Mucosa of stomach (tissue), 1 donor: Measurements from ENCODE around the gene PPDPF.
"Not testable (repeated sequence)": the region's sequence is repeated elsewhere in the genome, so short reads cannot be mapped to it uniquely, and the experiment has no call there.

Experiments used
- H3K27me3 ChIP-seq: one replicate; pipeline ENCODE4 v1.7.0; 2013; ENCODE audit warnings: mild to moderate bottlenecking, low read length; ENCODE audit not compliant: control insufficient read depth, insufficient read depth
- H3K36me3 ChIP-seq: one replicate; pipeline ENCODE4 v1.7.0; 2013; ENCODE audit warnings: low read length; ENCODE audit not compliant: control insufficient read depth, insufficient read depth
- H3K4me1 ChIP-seq: one replicate; pipeline ENCODE4 v1.7.0; 2013; ENCODE audit warnings: mild to moderate bottlenecking, low read length; ENCODE audit not compliant: control insufficient read depth, insufficient read depth
- H3K4me3 ChIP-seq: one replicate; pipeline ENCODE4 v1.7.0; 2013; ENCODE audit warnings: low read length
- H3K9ac ChIP-seq: one replicate; pipeline ENCODE4 v1.7.0; 2013; ENCODE audit warnings: mild to moderate bottlenecking, low read length, moderate library complexity
- H3K9me3 ChIP-seq: one replicate; pipeline ENCODE4 v1.7.0; 2013; ENCODE audit warnings: mild to moderate bottlenecking, low read length, moderate library complexity; ENCODE audit not compliant: control insufficient read depth
- donor health status: Pancreatic carcinoma.

Gene PPDPF

DNA sequence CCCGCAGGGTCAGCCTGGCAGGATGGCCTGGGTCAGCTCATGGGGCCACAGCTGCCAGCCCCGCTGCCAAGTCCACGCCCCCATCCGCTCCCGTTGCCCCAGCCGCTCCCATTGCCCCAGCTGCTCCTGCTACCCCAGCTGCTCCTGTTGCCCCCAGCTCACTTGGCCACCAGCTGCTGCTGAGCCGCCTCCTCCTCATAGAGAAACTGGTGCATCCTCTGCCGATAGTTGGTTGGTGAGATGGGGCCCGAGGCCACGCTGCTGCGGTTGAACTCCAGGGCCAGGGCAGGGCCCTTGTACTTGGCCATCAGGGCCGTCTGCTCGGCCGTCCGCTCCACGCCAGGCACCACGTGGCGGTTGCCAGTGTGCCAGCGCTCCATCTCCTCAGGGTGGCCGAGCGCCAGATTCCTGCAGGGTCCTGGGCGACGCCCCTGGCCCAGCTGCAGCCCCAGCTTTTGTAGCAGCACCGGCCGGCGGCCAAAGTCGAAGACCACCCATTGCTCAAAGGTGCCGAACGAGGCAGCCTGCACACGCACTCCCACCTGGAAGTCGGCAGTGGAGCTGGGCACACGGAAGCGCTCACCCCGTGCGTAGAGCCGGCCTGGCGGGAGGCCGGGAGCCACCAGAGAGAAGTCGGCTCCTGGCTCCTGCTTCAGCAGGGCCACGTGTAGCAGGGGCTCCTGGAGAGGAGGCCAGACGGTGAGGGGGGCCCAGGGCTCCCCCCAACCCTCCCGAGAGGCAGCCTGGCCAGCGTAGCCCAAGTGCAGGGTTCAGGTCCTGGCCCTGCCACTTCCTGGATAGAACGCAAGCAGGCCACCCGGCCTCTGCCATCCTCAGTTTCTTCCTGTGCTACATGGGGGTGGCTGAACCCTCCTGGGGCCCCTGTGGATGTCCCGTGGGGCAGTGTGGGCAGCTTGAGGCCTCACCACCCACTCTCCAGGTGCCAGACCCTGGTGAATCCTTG is 48.7 kb downstream of the PPDPF start:
- no peaks in the 10 kb centered on the region for H3K9me3 ChIP-seq
- H3K4me1 ChIP-seq: peaks cover 6% of the 10 kb centered on the region
- no peak overlapping the region for H3K9ac ChIP-seq
- H3K4me3 ChIP-seq: no peak overlapping the region
- no peaks in the 10 kb centered on the region for H3K27me3 ChIP-seq
- peaks cover 4% of the 10 kb centered on the region for H3K36me3 ChIP-seq

DNA sequence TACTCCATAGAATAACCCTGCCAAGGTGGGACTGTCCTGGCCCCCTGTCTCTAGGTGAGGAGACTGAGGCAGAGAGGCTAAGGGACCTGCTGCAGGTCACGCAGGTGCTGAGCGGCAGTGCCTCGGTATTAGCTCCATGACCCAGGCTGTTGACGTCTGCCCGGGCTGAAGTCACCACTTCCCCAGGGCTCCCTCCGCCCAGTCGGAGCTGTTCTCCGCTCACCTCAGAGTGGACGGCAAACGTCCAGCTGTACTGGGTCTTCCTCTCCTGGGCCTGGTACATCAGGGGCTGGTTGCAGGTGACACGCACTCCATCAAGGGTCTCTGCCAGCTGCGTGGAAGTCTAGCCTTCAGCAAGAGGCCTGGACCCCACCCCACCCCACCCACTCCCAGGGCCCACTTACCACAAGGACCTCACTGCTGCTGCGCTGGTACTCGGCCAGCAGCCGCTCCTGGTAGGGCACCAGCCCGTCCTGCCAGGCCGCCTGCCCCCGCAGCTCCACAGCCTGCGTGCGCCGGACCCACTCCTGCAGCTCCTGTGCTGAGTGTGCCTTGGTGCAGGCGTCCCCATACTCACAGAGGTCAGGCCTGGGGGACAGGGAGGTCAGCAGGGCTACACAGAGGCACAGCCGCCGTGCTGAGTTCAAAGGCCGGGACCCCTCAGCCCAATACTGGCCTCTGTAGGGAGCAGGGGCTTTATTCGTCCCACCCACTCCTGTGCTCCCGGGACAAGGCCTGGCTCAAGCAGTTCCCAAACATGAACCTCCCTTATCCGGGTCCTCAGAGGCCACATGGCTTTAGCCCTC is 49.9 kb downstream of the PPDPF start:
- H3K9me3 ChIP-seq: no peaks in the 10 kb centered on the region

DNA sequence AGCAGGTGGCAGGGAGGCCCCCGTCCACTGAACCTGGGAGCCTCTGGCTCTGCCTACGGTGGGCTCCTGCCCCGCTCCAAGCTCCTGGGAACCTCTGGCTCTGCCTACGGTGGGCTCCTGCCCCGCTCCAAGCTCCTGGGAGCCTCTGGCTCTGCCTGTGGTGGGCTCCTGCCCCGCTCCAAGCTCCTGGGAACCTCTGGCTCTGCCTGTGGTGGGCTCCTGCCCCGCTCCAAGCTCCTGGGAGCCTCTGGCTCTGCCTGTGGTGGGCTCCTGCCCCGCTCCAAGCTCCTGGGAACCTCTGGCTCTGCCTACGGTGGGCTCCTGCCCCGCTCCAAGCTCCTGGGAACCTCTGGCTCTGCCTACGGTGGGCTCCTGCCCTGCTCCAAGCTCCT is 50.5 kb downstream of the PPDPF start:
- not testable (repeated sequence) for H3K9ac ChIP-seq, H3K36me3 ChIP-seq, H3K27me3 ChIP-seq, H3K9me3 ChIP-seq, H3K4me3 ChIP-seq
- H3K4me1 ChIP-seq: peaks cover 11% of the 10 kb centered on the region

More for the DNA sequence above, 49.9 kb downstream of the PPDPF start:
- Histone ChIP-seq H3K4me3 (no peak overlapping the region), H3K9ac (no peak overlapping the region), H3K27me3 (no peaks in the 10 kb centered on the region), H3K4me1 (peaks cover 11% of the 10 kb centered on the region), H3K36me3 (peaks cover 4% of the 10 kb centered on the region)
